Psoas muscle (tissue), 8 donors: ENCODE data around the gene CACNA1C. TPM values are rescaled to one million over a fixed set of nuclear protein-coding genes. Genes with fewer than 3 reads are reported as not detected.

ENCODE experiments used
- ATAC-seq, 4 donors: fragments of 200-7000 bp; cut with Tn5 transposase; one replicate each; pipeline ENCODE4 v1.9.1; 2020; ENCODE audit warnings: moderate library complexity in 3 of 4, mild to moderate bottlenecking in 2 of 4
- DNase-seq, 2 donors: peaks; one replicate each; pipeline ENCODE4 v3.0.0-alpha.2; 2020
- H3K27ac ChIP-seq: fragments of 200-600 bp; one replicate; pipeline ENCODE4 v1.8.0; 2022
- H3K27me3 ChIP-seq, 3 donors: fragments of 200-600 bp in 1 of 3; one replicate each; pipeline versions ENCODE4 v1.6.1 to v1.8.0; 2013 to 2022; ENCODE audit warnings: low read length in 2 of 3, mild to moderate bottlenecking in 2 of 3, moderate library complexity in 1 of 3; ENCODE audit not compliant: insufficient read depth in 3 of 3
- H3K36me3 ChIP-seq, 2 donors: fragments of 200-600 bp in 1 of 2; one replicate each; pipeline versions ENCODE4 v1.6.1 to v1.8.0; 2013 to 2022; ENCODE audit warnings: low read depth in 1 of 2, mild to moderate bottlenecking in 1 of 2, moderate library complexity in 1 of 2; ENCODE audit not compliant: insufficient read depth in 1 of 2
- H3K4me1 ChIP-seq: fragments of 200-600 bp; one replicate; pipeline ENCODE4 v1.8.0; 2022
- H3K4me3 ChIP-seq: fragments of 200-600 bp; one replicate; pipeline ENCODE4 v1.8.0; 2022; ENCODE audit warnings: mild to moderate bottlenecking
- H3K9me3 ChIP-seq: fragments of 200-600 bp; one replicate; pipeline ENCODE4 v1.8.0; 2022
- WGBS, 3 donors: extraction: QIAGEN DNeasy Blood & Tissue Kit; methylation state at CpG; one replicate each; pipeline versions ENCODE4 v1.1.6 to v1.1.7; 2013; 5-methylcytosine and 5-hydroxymethylcytosine counted together
- intact Hi-C, 2 donors: fragments of 100-400 bp; cut with DNase I; formaldehyde crosslinking; loops; one replicate each; pipeline versions ENCODE4 v1.11.0 to v1.14.2; 2022
- polyA plus RNA-seq, 3 donors: library from polyadenylated mRNA; stranded (reverse); fragments of 200-250 nt; gene quantifications; one replicate each; pipeline ENCODE4 v1.2.3, GENCODE V29; 2013
- total RNA-seq, 4 donors: library from RNA; stranded (reverse); fragmentation: NEBNext Ultra II Directional in 2 of 4; extraction: Animal tissue kit (Norgen Biotek cat#: 25700) in 2 of 4; gene quantifications; one replicate each; pipeline versions ENCODE4 v1.2.1 to v1.2.4, GENCODE V29; 2021 to 2023
- TF ChIP-seq, protein P1 (sequence below): fragments of 200-600 bp; IDR thresholded peaks from one replicate; pipeline ENCODE4 v1.8.0; 2022; ENCODE audit warnings: antibody characterized with exemption
- donor health status: healthy with polysubstance abuse.
- donor health status: DM: no; HTN: no; CAD: no; lungs with moderate emphysema.
- donor health status: Bipolar disorder and iron deficiency.
- donor health status: healthy.
- donor health status: DM: yes; HTN: yes; CAD: no.
- donor health status: DM: no; HTN: no; CAD: no.
- donor health status: DM: no; HTN: no; CAD: no.
- donor health status: DM: yes; HTN: yes; CAD: no.

The CACNA1C gene
- total and polyA plus RNA-seq, 7 donors = 0.26 to 2.9 (median 0.95) TPM

DNA sequence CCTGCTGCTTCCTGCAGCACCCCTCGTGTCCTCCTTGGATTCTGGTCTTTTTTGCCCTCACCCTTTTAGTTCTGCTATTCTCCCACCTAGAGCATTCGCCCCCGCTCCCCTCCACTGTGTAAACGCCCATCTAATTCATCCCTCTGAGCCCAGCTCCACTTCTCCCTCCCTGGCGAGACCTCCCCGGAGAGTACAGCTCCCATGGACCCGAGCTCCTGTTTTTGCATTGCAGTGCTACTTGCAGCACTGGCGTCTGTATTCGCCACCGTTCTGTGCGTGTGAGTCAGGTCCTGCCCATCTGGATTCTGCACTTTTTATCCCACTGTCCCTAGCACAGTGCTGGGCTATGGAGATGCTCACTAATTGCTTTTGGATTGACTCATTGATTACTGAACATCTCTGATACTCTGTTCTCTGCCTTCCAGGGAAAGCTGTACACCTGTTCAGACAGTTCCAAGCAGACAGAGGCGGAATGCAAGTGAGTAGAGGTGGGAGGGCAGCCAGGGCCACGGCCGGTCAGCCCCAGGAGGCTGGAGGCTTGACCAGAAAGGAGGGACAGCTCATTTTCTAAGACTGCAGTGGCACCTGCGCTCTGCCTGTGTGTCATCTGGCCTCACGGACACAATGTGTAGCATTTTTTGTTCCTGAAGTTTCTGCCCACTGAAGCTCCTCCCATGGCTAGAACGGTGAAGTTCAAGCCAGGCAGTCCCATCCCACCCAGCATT lies 553.6 kb downstream of the CACNA1C start:
- Histone ChIP-seq H3K27ac (no peak overlapping the region), H3K9me3 (no peaks in the 10 kb centered on the region), H3K27me3 (peaks cover 0 to 11% (median 5%) of the 10 kb centered on the region in 3 donors), H3K36me3 (no peaks in the 10 kb centered on the region), H3K4me3 (no peak overlapping the region), H3K4me1 (no peaks in the 10 kb centered on the region)
- TF ChIP-seq, protein P1, sequence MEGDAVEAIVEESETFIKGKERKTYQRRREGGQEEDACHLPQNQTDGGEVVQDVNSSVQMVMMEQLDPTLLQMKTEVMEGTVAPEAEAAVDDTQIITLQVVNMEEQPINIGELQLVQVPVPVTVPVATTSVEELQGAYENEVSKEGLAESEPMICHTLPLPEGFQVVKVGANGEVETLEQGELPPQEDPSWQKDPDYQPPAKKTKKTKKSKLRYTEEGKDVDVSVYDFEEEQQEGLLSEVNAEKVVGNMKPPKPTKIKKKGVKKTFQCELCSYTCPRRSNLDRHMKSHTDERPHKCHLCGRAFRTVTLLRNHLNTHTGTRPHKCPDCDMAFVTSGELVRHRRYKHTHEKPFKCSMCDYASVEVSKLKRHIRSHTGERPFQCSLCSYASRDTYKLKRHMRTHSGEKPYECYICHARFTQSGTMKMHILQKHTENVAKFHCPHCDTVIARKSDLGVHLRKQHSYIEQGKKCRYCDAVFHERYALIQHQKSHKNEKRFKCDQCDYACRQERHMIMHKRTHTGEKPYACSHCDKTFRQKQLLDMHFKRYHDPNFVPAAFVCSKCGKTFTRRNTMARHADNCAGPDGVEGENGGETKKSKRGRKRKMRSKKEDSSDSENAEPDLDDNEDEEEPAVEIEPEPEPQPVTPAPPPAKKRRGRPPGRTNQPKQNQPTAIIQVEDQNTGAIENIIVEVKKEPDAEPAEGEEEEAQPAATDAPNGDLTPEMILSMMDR = no peak
- DNase-seq (no peak), ATAC-seq (no peak)
- intact Hi-C loops = no loop called here
- 73 to 79% (median 79%) methylated on average over 17 of the region's 17 CpGs for WGBS, 3 donors

DNA sequence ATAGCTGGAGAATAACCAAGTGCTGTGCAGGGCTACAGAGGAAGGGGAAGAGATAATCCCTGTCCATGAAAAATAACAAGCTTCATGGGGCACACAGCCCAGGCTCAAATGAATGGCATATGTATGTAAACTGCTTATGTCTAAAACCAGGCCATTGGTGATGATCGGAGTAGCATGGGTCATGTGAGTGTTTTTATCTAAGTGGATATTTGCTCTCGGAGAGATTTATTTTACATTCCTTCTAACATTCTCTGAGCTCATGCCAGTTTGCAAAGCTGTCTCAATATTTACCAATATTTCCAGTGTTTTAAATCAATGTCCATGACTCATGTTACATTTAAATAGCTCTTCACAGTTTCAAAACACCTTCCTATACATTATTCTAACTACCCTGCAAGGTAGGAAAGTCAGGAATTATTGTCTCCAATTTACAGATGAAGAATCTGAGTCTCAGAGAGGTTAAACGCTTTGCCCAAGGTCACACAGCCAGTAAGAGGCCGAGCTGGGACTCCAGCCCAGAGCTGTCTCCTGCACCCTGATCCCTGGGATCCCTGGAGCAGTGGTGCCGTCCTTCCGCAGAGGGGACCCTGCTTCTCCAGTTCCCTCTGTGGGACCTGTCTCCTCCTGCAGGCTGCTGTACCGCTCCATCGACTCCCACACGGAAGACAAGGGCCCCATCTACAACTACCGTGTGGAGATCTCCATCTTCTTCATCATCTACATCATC lies 555.3 kb downstream of the CACNA1C start:
- Histone ChIP-seq H3K4me1 (no peaks in the 10 kb centered on the region), H3K9me3 (no peaks in the 10 kb centered on the region), H3K4me3 (no peak overlapping the region), H3K36me3 (no peaks in the 10 kb centered on the region), H3K27ac (no peak overlapping the region), H3K27me3 (peaks cover 0 to 11% (median 3%) of the 10 kb centered on the region in 3 donors)
- ATAC-seq (no peak), DNase-seq (no peak)
- intact Hi-C loops = no loop called here
- 88% methylated on average over 10 of the region's 10 CpGs for WGBS, 3 donors
- TF ChIP-seq, protein P1 = no peak

DNA sequence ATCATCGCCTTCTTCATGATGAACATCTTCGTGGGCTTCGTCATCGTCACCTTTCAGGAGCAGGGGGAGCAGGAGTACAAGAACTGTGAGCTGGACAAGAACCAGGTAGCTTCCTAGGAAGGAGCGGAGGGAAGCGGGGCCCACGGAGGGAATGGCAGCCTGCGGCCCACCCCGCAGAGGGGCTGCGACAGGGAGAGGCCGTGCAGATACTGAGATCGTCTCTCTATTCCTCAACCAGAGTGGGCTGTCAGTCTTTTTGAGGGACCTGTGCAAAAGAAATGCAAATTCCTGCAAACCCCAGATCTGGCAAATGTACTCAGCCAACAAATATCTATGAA lies 555.8 kb downstream of the CACNA1C start:
- TF ChIP-seq, protein P1 = no peak
- Histone ChIP-seq H3K4me3 (no peak overlapping the region), H3K27me3 (peaks cover 0 to 11% (median 3%) of the 10 kb centered on the region in 3 donors), H3K9me3 (no peaks in the 10 kb centered on the region), H3K36me3 (no peaks in the 10 kb centered on the region), H3K4me1 (no peaks in the 10 kb centered on the region), H3K27ac (no peak overlapping the region)
- DNase-seq (no peak), ATAC-seq (no peak)
- WGBS, 3 donors = 89 to 94% (median 93%) methylated on average over 12 of the region's 12 CpGs
- intact Hi-C loops = no loop called here

DNA sequence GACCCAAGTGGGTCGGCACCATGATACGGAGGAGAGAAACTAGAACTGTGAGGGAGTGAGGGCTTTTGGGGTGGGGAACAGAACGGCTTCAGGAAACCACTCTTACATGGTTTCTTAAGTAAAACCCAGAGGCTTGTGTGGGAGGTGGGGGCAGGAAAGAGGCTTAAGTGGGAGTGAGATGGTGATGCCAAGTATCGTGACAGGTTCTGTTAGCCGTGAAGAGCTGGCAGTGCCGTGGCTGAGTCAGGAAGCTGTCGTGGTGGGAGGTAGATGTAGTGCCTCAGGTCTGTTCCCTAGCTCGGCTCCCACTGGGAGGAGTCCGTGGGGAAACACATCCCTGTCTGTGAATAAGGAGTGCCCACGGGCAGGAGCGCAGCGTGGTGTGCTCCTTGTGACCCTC lies 556.2 kb downstream of the CACNA1C start:
- Histone ChIP-seq H3K27ac (no peak overlapping the region), H3K27me3 (peaks cover 0 to 11% (median 3%) of the 10 kb centered on the region in 3 donors), H3K9me3 (no peaks in the 10 kb centered on the region), H3K4me3 (no peak overlapping the region), H3K4me1 (no peaks in the 10 kb centered on the region), H3K36me3 (no peaks in the 10 kb centered on the region)
- DNase-seq = no peak
- intact Hi-C loops = no loop called here
- WGBS, 3 donors = 64 to 71% (median 69%) methylated on average over 12 of the region's 12 CpGs
- ATAC-seq = no peak
- TF ChIP-seq, protein P1 = no peak
